Kidney epithelial cell (primary cell): Measurements from ENCODE around the gene AGGF1. TPM values are rescaled to one million over a fixed set of nuclear protein-coding genes. Genes with fewer than 3 reads are reported as not detected.
A peak's percentile ranks its signal among the peaks of the same experiment; 100 is the strongest.

Experiments
- DNase-seq: peaks from one replicate; pipeline ENCODE4 v3.0.0-alpha.2; 2010; ENCODE audit warnings: low read depth
- H3K27me3 ChIP-seq: 2 replicates; pipeline ENCODE4 v1.6.0; 2011; ENCODE audit warnings: low read length; ENCODE audit not compliant: control insufficient read depth, insufficient read depth
- H3K36me3 ChIP-seq: 2 replicates; pipeline ENCODE4 v1.5.1; 2011; ENCODE audit warnings: low read length; ENCODE audit not compliant: control insufficient read depth, insufficient read depth
- H3K4me3 ChIP-seq: 2 replicates; pipeline ENCODE4 v1.5.1; 2011; ENCODE audit warnings: low read depth, mild to moderate bottlenecking, control low read depth, low read length
- total RNA-seq: library from RNA; depleted of rRNA; stranded (reverse); fragments of >200 nt; gene quantifications from 2 replicates; pipeline ENCODE4 v1.2.3, GENCODE V29; 2015
- TF ChIP-seq, protein P1 (sequence below): IDR thresholded peaks from 2 replicates; pipeline ENCODE4 v1.5.1; 2011; ENCODE audit warnings: mild to moderate bottlenecking, moderate library complexity, low read length, control low read depth, inconsistent platforms; ENCODE audit not compliant: insufficient read depth, poor library complexity, severe bottlenecking

AGGF1 gene, protein sequence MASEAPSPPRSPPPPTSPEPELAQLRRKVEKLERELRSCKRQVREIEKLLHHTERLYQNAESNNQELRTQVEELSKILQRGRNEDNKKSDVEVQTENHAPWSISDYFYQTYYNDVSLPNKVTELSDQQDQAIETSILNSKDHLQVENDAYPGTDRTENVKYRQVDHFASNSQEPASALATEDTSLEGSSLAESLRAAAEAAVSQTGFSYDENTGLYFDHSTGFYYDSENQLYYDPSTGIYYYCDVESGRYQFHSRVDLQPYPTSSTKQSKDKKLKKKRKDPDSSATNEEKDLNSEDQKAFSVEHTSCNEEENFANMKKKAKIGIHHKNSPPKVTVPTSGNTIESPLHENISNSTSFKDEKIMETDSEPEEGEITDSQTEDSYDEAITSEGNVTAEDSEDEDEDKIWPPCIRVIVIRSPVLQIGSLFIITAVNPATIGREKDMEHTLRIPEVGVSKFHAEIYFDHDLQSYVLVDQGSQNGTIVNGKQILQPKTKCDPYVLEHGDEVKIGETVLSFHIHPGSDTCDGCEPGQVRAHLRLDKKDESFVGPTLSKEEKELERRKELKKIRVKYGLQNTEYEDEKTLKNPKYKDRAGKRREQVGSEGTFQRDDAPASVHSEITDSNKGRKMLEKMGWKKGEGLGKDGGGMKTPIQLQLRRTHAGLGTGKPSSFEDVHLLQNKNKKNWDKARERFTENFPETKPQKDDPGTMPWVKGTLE
- total RNA-seq = 19.8 and 20.9 TPM in 2 replicates

DNA sequence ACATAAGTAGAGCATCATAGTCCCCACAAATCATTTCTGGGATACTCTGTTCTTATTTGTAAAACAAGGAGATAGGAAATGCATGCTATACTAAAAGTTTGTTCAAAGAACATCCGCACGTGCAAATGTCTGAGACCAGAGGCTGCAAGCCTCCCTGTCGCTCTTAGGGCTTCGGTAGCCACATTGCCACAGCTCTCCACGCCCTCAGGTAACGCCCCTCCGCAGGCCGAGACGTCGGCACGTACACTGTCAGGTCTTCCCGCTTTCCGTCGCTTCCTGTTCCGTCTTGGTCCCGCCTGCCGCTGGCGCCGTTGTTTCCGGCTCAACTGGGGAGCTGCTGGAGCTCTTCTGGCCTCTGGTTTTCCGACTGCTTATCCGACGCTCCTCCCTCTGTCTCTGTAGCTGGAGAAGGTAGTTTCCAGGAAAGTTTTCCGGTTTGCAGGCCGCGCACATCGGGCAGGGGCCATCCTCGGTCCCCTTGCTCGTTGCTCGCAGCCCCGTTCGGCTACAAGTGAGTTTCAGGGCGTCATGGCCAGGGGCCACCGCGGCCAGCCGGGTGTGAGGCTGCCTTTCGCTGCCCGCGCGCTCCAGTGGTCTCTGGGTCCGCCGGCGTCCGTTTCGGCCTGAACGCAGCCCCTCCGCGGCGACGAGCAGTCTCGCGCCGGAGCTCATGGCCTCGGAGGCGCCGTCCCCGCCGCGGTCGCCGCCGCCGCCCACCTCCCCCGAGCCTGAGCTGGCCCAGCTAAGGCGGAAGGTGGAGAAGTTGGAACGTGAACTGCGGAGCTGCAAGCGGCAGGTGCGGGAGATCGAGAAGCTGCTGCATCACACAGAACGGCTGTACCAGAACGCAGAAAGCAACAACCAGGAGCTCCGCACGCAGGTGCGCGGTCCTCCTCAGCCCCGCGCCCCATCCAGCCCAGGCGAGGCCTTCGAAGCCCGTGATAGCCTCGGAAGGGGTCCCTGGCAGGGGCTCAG, at the start of gene AGGF1:
Gene AGGF1, plus strand, starts transcription at position 308 of the 975 bp plus-strand sequence. Its CDS starts 363 bp downstream, at position 671.
- Histone ChIP-seq H3K4me3 (peak within 1 kb of the TSS; percentile 100), H3K27me3 (no peaks in the 10 kb centered on the region), H3K36me3 (no peaks in the 10 kb centered on the region)
- TF ChIP-seq, protein P1, sequence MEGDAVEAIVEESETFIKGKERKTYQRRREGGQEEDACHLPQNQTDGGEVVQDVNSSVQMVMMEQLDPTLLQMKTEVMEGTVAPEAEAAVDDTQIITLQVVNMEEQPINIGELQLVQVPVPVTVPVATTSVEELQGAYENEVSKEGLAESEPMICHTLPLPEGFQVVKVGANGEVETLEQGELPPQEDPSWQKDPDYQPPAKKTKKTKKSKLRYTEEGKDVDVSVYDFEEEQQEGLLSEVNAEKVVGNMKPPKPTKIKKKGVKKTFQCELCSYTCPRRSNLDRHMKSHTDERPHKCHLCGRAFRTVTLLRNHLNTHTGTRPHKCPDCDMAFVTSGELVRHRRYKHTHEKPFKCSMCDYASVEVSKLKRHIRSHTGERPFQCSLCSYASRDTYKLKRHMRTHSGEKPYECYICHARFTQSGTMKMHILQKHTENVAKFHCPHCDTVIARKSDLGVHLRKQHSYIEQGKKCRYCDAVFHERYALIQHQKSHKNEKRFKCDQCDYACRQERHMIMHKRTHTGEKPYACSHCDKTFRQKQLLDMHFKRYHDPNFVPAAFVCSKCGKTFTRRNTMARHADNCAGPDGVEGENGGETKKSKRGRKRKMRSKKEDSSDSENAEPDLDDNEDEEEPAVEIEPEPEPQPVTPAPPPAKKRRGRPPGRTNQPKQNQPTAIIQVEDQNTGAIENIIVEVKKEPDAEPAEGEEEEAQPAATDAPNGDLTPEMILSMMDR = no peak
- DNase-seq = peak; percentile 79

DNA sequence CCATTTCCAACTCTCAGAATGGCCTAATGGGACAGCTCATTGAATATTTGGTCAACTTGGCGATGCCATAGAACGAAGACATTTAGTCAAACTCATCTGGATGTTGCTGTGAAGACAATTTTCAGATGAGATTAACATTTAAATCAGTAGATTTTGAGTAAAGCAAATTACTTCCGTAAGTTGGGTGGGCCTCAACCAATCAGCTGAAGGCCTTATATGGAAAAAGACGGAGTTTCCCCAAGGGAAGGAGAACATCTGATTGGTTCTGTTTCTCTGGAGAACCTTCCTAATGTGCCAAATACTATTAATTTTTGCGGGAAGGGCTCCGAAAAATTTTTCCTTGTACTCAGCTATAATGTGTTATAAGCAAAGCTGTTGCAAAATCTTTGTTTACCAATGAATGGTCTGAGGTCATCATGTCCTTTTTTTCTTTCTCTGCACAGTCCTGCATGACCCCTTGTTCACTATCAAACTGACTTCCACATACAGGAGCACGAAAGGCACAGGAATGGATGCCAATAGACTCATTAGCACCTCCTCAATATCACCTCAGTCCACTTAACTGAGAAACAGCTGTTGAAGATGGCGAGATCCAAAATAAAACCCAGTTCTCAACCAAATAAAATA, 49.6 kb upstream of the AGGF1 start:
- Histone ChIP-seq H3K27me3 (no peaks in the 10 kb centered on the region), H3K4me3 (no peak overlapping the region), H3K36me3 (no peaks in the 10 kb centered on the region)
- TF ChIP-seq, protein P1 = no peak
- DNase-seq = no peak

DNA sequence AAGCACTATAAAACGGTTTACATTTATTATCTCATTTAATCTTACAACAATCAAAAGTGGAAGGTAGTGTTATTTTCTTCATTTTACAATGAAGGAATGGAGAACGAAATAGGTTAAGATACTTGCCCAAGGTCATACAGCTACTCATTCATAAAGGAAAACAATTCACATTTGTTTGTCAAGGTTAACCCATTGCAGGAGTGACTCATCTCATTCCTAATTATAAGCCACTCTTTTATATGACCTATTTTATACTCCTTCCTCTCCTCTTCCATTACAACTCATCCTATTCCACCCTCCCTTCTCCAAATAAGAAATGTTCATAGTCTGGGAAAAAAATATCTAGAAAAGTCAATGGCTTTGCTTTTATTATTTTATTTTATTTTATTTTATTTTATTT, 47.8 kb upstream of the AGGF1 start:
- H3K4me3 ChIP-seq = no peak overlapping the region
- H3K27me3 ChIP-seq = no peaks in the 10 kb centered on the region
- no peak for DNase-seq
- no peaks in the 10 kb centered on the region for H3K36me3 ChIP-seq
- TF ChIP-seq, protein P1 = no peak

DNA sequence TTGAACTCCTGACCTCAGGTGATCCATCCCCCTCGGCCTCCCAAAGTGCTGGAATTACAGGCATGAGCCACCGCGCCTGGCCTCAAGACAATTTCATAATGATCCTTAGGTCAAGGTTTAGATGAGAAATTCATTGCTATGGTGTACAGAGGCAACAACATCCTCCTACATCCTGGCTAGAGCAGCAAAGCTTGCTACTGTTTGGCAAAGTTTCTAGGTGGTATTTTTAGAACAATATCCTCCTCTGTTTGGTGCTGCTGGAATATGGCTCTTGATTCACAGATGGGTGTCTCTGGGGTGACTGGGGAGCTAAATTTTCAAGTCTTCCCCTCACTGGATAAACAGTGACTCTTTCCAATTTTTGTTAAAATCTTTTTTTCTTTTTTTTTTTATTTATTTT, 46.7 kb upstream of the AGGF1 start:
- no peak for DNase-seq
- no peaks in the 10 kb centered on the region for H3K27me3 ChIP-seq
- no peaks in the 10 kb centered on the region for H3K36me3 ChIP-seq
- TF ChIP-seq, protein P1 = no peak
- H3K4me3 ChIP-seq = no peak overlapping the region

DNA sequence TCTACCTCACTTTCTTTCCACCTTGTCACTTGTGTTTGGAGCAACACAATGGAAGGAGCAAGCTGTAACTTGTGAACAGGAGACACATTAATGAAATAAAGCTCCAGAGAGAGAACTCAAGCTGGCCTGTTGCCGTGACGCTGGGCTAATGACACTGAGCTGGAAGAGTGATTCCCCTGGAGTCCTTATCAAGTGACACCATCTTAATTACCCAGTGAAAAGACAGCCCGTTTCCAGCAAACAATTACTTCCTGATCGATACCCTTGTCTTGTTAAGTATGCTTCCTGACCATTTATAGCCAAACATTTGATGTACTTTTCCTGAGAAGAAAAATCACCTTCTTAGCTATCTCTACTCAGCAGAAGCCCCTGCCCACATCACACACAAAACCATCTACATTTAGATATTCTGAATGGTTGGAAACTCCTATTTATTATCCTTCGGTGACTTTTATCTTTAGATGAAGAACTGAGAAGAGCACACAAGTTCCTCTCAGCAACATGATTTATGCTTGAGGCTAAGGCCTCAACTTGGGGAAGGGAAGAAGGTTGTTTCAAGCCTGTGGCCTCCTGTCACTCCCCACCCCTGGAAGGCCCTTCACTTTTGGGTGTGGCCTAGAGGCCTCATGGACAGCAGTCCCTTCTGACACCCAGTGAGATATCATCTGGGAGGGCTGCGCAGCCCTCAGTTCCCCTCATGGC, 43.2 kb upstream of the AGGF1 start:
- no peaks in the 10 kb centered on the region for H3K36me3 ChIP-seq
- H3K27me3 ChIP-seq = no peaks in the 10 kb centered on the region
- H3K4me3 ChIP-seq = no peak overlapping the region
- TF ChIP-seq, protein P1 = no peak
- no peak for DNase-seq
